ENCODE results near the gene UFD1. TPM values are rescaled to one million over a fixed set of nuclear protein-coding genes. Genes with fewer than 3 reads are reported as not detected.

The UFD1 gene
- total RNA-seq, 1 donor from 2014 or later: 54.4 TPM

- no peaks in the 10 kb centered on the region for H3K36me3 Mint-ChIP-seq (ENCODE audit: low read depth)
- ATAC-seq (ENCODE audit: low read depth) (no peak), DNase-seq (no peak)
- no peak overlapping the region for H3K27ac Mint-ChIP-seq
- no peak overlapping the region for H3K4me3 Mint-ChIP-seq
- H3K27me3 Mint-ChIP-seq: no peaks in the 10 kb centered on the region
- no peak for TF ChIP-seq CTCF (IDR thresholded peaks at IDR 0.05)
- H3K4me1 Mint-ChIP-seq: peaks cover 4% of the 10 kb centered on the region
- ChIA-PET CTCF (no interaction called here), POLR2A (no interaction called here)
- no peaks in the 10 kb centered on the region for H3K9me3 Mint-ChIP-seq
- intact Hi-C loops (cut with micrococcal nuclease): no loop called here
Measured at GRCh38 chr22:19508024-19508776, 29.2 kb upstream of the UFD1 start.

GRCh38 chr22:19507534-19507861, 28.5 kb upstream of the UFD1 start:
- intact Hi-C loops (cut with micrococcal nuclease): no loop called here
- H3K9me3 Mint-ChIP-seq: no peaks in the 10 kb centered on the region
- peaks cover 4% of the 10 kb centered on the region for H3K4me1 Mint-ChIP-seq
- ATAC-seq (ENCODE audit: low read depth) (no peak), DNase-seq (no peak)
- TF ChIP-seq CTCF (IDR thresholded peaks at IDR 0.05): no peak
- H3K27me3 Mint-ChIP-seq: no peaks in the 10 kb centered on the region
- CTCF ChIA-PET: no interaction called here
- no peak overlapping the region for H3K4me3 Mint-ChIP-seq
- no peak overlapping the region for H3K27ac Mint-ChIP-seq
- no peaks in the 10 kb centered on the region for H3K36me3 Mint-ChIP-seq (ENCODE audit: low read depth)
- POLR2A ChIA-PET: no interaction called here

GRCh38 chr22:19506212-19506611, 27.2 kb upstream of the UFD1 start:
- Mint-ChIP-seq H3K36me3 (ENCODE audit: low read depth) (no peaks in the 10 kb centered on the region), H3K27me3 (no peaks in the 10 kb centered on the region), H3K4me1 (peaks cover 4% of the 10 kb centered on the region), H3K4me3 (no peak overlapping the region), H3K9me3 (no peaks in the 10 kb centered on the region), H3K27ac (no peak overlapping the region)
- no peak for DNase-seq
- TF ChIP-seq CTCF (IDR thresholded peaks at IDR 0.05): no peak
- CTCF ChIA-PET: no interaction called here
- POLR2A ChIA-PET: no interaction called here
- intact Hi-C loops (cut with micrococcal nuclease): no loop called here
- ATAC-seq (ENCODE audit: low read depth): no peak

GRCh38 chr22:19505735-19506126, 26.7 kb upstream of the UFD1 start:
- Mint-ChIP-seq H3K27ac (no peak overlapping the region), H3K36me3 (ENCODE audit: low read depth) (no peaks in the 10 kb centered on the region), H3K9me3 (no peaks in the 10 kb centered on the region), H3K27me3 (no peaks in the 10 kb centered on the region), H3K4me1 (peaks cover 4% of the 10 kb centered on the region), H3K4me3 (no peak overlapping the region)
- TF ChIP-seq CTCF (IDR thresholded peaks at IDR 0.05): no peak
- POLR2A ChIA-PET: no interaction called here
- no peak for ATAC-seq (ENCODE audit: low read depth)
- intact Hi-C loops (cut with micrococcal nuclease): no loop called here
- CTCF ChIA-PET: no interaction called here
- DNase-seq: no peak

GRCh38 chr22:19504900-19505734, 26.1 kb upstream of the UFD1 start:
- intact Hi-C loops (cut with micrococcal nuclease): no loop called here
- H3K27ac Mint-ChIP-seq: no peak overlapping the region
- H3K4me3 Mint-ChIP-seq: no peak overlapping the region
- no peak for ATAC-seq (ENCODE audit: low read depth)
- no peaks in the 10 kb centered on the region for H3K36me3 Mint-ChIP-seq (ENCODE audit: low read depth)
- H3K27me3 Mint-ChIP-seq: no peaks in the 10 kb centered on the region
- POLR2A ChIA-PET: no interaction called here
- CTCF ChIA-PET: no interaction called here
- H3K9me3 Mint-ChIP-seq: no peaks in the 10 kb centered on the region
- TF ChIP-seq CTCF (IDR thresholded peaks at IDR 0.05): no peak
- DNase-seq: no peak
- H3K4me1 Mint-ChIP-seq: peaks cover 4% of the 10 kb centered on the region
